Hematopoietic multipotent progenitor cell treated with erythropoietin and hydrocortisone succinate and interleukin-3 and kit ligand, for 8 days (in vitro differentiated cells): ENCODE data around the gene PFKFB4.

Experiments used
- DNase-seq: peaks from one replicate; pipeline ENCODE4 v3.0.0-alpha.2; 2015

Gene PFKFB4

DNA sequence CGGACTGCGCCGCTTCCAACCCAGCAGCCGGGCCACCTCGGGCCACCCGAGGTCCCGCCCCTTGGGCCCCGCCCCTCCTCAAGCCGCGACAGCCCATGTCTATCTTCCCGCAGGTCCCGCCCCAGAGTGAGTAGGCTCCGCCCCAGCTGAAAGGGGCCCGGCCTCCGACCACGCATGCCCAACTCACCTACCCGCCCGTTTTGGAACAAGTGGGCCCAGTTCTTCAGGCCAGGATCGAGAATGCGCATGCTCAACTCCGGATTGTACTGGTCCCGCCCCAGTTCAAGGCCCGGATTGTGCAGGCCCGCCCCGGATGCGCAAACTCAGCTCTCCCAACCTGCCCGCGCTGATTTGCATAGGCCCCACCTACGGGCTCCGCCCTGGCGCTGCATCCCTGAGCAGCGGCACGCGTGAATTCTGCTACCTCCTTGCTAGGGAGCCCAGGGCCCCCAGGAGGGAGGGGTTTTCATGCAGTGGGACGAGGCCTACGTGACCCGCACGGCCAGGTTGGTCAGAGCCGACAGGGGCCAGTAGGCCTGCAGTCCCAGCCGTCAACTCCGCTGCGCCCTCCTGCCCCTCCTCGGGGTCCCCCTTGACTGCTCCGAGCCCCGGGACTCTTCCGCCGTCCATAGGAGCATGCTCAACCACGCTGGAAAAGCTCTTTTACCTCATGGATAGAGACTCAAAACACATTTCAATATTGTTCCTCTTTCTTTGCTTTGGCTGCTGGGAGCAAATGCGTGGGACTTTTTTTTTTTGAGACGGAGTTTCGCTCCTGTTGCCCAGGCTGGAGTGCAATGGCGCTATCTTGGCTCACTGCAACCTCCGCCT is at the start of gene PFKFB4:
TSS of gene PFKFB4 (minus strand) at position 8 of the 831 bp plus-strand sequence. CDS start 26 bp downstream, outside the sequence.
- peak; percentile 99 for DNase-seq

DNA sequence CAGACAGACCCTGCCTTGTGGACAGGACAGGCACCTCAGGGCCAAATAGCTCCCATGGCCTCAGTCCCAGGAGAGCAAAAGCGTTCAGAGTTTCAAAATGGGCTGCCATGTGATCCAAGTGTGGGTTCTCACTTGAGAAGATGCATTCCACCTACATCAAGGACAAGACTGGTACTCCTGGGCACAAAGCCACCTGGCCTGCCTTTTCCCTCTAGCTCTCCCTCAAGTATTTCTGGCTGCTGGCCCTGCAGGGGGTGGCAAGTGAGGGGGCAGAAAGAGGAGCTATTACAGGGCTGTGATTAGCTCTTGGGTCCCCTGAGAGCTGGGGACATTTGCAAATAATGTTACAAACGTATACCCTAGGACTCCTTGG is 45.0 kb upstream of the PFKFB4 start:
- no peak for DNase-seq

- no peak for DNase-seq
Measured at GRCh38 chr3:48600711-48601621, 44.4 kb upstream of the PFKFB4 start.

DNA sequence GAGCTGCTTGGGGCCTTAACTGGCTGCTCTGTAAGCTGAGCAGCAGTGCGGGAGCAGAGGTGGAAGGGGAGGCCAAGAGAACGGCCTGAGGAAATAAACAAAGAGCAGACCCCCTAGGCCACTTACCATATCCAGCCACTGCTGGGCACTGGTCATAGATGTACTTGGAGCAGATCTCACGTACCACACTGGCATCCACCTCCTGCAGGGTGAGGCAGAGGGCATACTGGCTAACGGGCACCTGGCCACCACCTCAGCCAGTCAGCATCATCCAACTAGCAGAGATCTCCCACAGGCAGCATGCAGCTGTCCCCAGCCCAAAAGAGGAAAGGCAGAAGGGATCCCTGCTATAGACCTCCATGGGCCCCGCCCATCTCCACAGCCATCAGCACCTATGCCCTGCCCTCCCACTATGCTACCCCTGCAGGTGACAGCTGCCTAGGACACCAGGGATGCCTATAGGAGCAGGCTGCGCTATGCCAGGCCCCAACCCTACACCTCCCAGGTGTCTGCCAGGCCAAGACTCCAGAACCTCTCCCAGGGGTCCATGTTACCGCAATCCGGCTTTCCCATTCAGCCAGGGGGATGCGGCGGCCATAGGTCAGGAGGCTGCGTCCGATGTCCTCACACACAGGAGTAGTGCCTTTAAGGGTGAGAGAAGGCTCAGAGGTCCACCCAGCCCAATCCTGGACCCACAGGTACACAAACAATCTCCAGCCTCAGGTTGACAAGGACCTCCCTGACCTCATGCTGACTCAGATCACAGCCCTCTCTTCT is 43.1 kb upstream of the PFKFB4 start:
- DNase-seq, result no peak

- DNase-seq, result no peak
Measured at GRCh38 chr3:48599077-48599501, 42.5 kb upstream of the PFKFB4 start.

GRCh38 chr3:48598323-48599076 is 41.9 kb upstream of the PFKFB4 start:
- DNase-seq, result no peak

DNA sequence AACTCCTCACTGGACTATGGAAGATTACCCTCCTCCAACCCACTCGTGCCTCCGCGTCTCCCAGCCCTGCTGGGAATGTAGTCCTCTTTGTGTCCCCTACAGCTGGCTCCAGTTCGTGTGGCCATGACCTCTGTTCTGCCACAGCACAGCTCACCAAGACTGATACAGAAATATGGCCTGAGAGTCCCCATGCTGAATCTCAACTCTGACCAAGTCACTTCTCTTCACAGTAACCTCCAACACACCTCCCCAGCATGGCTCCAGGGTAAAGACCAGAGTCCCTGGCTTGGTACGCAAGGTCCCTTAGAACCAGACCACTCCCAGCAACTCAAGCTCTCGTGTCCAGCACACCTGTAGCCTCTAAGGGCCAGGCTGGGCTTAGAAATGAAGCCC is 40.8 kb upstream of the PFKFB4 start:
- DNase-seq, result no peak

GRCh38 chr3:48596676-48597407 is 40.2 kb upstream of the PFKFB4 start:
- DNase-seq, result no peak

DNA sequence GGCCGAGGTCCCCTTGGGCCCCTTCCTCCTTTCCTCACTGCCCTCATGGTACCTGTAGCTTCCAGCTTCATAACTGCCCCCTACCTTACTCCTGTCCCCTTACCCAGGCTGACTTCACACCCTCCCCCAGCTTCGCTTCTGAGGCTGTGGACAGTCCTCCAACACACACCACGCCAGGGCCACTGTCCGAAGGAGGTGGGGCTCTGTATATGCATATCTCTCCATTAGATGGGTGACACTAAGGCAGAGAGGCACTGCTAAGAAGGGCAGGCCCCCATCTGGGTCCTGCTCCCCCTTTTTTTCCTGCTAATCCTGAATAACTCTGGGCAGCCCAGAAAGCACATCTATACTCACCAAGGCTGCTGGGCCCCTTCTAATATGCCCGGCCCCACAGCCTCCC is 39.6 kb upstream of the PFKFB4 start:
- DNase-seq, result no peak

DNA sequence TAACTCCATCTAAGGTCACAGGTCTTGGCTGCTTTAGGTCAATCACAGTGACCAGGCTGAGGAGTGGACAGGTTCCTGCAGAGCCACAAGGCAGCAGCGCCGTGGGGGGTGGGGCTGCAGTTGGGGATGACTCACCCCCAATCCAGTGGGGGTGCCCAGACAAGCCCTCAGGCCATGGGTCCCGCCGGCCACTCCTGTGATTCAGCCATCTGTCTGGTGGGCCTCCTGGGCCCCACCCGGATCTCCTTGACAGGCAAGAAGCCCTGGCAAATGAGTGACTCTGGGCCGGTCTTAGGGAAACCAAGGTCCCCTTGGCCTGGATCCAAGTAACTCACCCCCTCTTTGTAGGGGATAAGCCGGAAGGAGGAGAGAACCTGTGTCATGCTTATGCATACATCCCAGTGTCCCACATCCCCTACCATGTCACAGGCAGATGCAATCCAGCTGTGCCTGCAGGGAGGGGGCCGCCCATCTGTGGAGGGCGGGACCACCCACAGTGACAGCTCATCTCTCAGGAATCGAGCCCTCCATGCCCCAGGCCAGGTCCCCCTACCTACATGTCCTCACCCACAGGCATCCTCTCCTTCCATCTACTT is 39.0 kb upstream of the PFKFB4 start:
- DNase-seq, result peak; percentile 17

DNA sequence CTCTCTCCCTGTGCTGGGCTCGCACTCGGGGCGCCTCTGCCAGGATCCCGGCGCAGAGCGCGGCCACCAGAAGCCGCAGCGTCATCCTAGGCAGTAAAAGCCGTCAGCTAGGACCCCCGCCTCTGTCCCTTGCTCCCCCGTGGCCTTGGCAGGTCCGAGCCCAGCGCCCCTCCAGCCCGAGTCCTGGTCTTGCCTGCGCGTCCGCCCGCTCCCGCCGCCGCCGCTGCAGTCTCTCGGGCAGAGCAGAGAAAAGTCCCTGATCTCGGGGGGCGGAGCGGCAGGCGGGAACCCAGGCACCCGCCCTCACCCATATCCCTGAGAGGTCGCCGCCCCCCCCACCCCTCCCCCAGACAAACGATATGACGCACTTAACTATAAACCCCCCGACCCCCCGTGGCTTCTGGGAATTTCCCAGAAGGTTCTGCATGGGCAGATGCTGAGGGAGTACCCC is 38.5 kb upstream of the PFKFB4 start, which contains the start of gene COL7A1:
TSS of gene COL7A1 (minus strand) at position 255 of the 451 bp plus-strand sequence. CDS start at position 85, 170 bp downstream.
- no peak for DNase-seq

- DNase-seq, result no peak
Measured at GRCh38 chr3:48594417-48595049, 37.9 kb upstream of the PFKFB4 start.

DNA sequence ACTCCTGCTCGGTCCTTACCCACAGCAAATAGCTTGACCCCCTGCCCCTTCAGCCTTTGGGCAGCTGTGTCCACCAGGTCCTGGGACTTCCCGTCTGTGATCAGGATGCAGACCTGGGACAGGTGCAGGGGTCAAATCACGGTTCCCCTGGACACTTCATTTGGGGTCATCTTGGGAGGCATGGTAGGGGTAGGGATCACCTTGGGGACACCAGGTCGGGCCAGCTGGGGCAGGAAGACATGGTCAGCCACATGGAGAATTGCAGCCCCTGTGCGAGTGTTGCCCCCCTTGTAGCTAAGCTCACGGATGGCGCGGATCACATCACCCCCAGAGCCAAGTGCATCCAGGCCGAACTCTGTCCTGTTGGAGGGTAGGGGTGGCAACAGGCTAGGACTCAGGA is 36.7 kb upstream of the PFKFB4 start:
- DNase-seq, result no peak

DNA sequence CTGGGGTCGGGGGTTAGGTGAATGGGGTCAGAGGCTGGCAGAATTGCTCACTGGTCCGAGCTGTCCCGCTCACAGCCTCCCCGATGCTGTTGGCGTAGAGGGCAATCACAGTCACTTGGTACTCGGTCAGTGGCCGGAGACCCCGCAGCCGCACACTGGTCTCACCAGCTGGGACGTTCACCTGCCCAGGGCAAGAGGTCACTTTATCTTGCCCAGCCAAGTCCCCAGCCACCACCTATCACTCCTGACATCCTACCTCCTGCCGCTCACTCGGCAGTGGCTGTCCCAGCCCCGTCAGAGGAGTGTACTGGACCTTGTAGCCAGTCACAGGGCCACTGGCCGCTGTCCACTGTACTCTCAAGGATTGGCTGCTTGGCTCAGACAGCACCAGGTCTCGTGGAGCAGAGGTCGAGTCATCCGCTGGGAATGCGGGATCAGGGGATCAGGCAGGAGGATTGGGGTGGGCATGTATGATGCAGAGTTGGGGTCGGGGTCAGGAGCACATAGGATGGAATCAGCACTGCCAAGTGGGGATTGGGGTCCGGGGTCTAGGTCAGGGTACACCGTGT is 36.0 kb upstream of the PFKFB4 start:
- DNase-seq, result no peak

DNA sequence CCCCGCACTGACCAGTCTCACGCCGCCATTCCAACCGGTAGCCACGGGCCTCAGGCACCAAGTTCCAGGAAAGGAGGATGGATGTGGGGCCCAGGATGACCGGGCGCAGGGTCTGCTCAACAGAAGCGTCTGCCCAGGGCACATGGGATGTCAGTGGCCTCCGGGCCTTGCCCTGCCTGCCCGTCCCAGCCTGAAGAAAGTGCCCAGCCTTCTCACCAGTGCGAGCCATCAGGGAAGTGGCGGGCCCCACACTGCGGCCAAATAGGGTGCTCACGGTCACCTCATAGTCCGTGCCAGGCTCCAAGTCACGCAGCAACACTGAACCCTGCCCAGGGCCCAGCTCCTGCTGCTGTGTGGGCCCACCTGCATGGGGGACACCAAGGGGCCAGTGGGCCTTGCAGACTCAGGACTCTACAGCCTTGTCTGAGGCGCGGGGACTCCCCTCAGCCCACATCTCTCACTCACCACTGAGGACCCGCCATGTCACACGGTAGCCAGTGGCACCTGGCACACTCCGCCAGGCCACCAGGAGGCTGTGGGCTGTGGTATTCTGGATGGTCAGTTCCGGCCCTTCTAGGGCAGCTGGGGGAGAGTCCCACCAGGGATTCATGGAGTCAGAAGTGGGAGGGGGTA is 35.4 kb upstream of the PFKFB4 start:
- no peak for DNase-seq

DNA sequence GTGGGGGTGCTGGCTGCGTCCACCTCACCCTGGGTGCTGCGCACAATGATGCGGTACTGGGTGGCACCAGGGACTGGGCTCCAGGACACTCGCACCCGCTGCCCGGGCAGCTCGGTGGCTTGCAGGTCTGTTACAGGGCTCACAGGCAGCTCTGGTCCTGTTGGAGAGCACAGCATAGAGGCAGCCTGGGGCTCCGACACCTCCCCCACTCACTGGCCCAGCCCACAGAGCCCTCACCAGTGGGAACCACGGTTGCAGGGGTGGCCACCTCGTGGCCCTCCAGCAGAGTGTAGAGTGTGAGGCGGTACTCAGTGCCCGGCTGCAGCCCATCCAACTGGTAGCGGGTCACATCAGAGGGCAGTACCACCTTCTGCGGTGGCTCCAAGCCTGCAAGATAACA is 34.8 kb upstream of the PFKFB4 start:
- DNase-seq, result no peak

GRCh38 chr3:48588230-48588629 is 31.6 kb upstream of the PFKFB4 start:
- DNase-seq, result no peak

- no peak for DNase-seq
Measured at GRCh38 chr3:48587686-48588085, 31.1 kb upstream of the PFKFB4 start.

DNA sequence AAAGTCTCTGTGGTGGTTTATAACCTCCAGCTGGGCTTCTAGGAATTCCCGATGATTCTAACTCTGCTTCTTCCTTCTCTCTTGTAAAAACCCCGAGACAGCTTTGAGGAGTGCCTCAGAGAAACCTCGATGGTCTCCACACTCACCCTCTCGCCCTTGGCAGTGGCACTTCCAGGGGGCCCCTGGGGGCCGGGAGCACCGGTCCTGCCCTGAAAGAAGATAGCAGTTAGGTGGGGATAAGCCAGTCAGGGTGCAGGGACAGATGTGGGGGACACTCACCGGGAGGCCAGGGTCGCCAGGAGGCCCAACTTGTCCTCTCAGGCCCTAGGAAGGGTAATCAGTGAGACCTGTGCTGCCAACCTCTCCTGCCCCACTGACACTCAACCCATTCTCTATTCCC is 28.8 kb upstream of the PFKFB4 start:
- DNase-seq, result no peak

DNA sequence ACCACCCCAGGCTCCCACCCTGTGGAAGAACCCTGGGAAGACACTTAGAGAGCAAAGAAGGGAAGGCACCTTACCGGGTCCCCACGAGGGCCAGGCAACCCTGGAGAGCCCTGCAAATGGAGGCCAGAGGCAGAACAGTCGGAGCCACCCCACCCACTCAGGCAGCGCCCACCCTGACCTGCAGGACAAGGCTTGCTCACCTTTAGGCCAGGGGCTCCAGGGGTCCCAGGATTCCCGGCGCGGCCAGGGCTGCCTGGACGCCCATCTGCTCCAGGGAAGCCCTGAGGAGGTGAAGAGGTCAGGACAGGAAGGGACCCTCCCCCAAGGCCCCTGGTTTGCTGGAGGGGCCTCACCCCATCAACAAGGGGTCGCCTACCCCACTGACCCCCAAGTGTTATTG is 28.2 kb upstream of the PFKFB4 start:
- no peak for DNase-seq
